ENCODE results near the gene SLC24A4.

SLC24A4 gene

GRCh38 chr14:92447416-92448197, 124.6 kb downstream of the SLC24A4 start:
- in situ Hi-C loops (cut with MboI; ENCODE audit: low pct_unique_long_range_greater_than_20kb, low sequenced_read_pairs), result no loop called here
- DNase-seq, result no peak

- DNase-seq, result no peak
- in situ Hi-C loops (cut with MboI; ENCODE audit: low pct_unique_long_range_greater_than_20kb, low sequenced_read_pairs), result no loop called here
Measured at GRCh38 chr14:92448786-92449185, 125.8 kb downstream of the SLC24A4 start.

GRCh38 chr14:92449404-92450181, 126.6 kb downstream of the SLC24A4 start:
- in situ Hi-C loops (cut with MboI; ENCODE audit: low pct_unique_long_range_greater_than_20kb, low sequenced_read_pairs), result no loop called here
- DNase-seq, result no peak

GRCh38 chr14:92450351-92451070, 127.5 kb downstream of the SLC24A4 start:
- DNase-seq, result no peak
- in situ Hi-C loops (cut with MboI; ENCODE audit: low pct_unique_long_range_greater_than_20kb, low sequenced_read_pairs), result no loop called here

- no peak for DNase-seq
- in situ Hi-C loops (cut with MboI; ENCODE audit: low pct_unique_long_range_greater_than_20kb, low sequenced_read_pairs), result no loop called here
Measured at GRCh38 chr14:92451245-92451644, 128.3 kb downstream of the SLC24A4 start.

- in situ Hi-C loops (cut with MboI; ENCODE audit: low pct_unique_long_range_greater_than_20kb, low sequenced_read_pairs), result no loop called here
- DNase-seq, result no peak
Measured at GRCh38 chr14:92451755-92452154, 128.8 kb downstream of the SLC24A4 start.

- no peak for DNase-seq
Measured at GRCh38 chr14:92452471-92452870, 129.5 kb downstream of the SLC24A4 start.

GRCh38 chr14:92453691-92454090, 130.7 kb downstream of the SLC24A4 start:
- in situ Hi-C loops (cut with MboI; ENCODE audit: low pct_unique_long_range_greater_than_20kb, low sequenced_read_pairs), result no loop called here
- DNase-seq, result no peak

More at GRCh38 chr14:92452471-92452870, 129.5 kb downstream of the SLC24A4 start:
- in situ Hi-C loops (cut with MboI; ENCODE audit: low pct_unique_long_range_greater_than_20kb, low sequenced_read_pairs), result no loop called here

- in situ Hi-C loops (cut with MboI; ENCODE audit: low pct_unique_long_range_greater_than_20kb, low sequenced_read_pairs), result no loop called here
- no peak for DNase-seq
Measured at GRCh38 chr14:92455231-92455630, 132.3 kb downstream of the SLC24A4 start.

- in situ Hi-C loops (cut with MboI; ENCODE audit: low pct_unique_long_range_greater_than_20kb, low sequenced_read_pairs), result no loop called here
- peak; percentile 70 for DNase-seq
Measured at GRCh38 chr14:92456215-92457015, 133.4 kb downstream of the SLC24A4 start.

GRCh38 chr14:92457016-92457565, 134.1 kb downstream of the SLC24A4 start:
- no peak for DNase-seq
- in situ Hi-C loops (cut with MboI; ENCODE audit: low pct_unique_long_range_greater_than_20kb, low sequenced_read_pairs), result no loop called here

GRCh38 chr14:92458136-92459029, 135.4 kb downstream of the SLC24A4 start:
- in situ Hi-C loops (cut with MboI; ENCODE audit: low pct_unique_long_range_greater_than_20kb, low sequenced_read_pairs), result no loop called here
- no peak for DNase-seq

- no peak for DNase-seq
- in situ Hi-C loops (cut with MboI; ENCODE audit: low pct_unique_long_range_greater_than_20kb, low sequenced_read_pairs), result no loop called here
Measured at GRCh38 chr14:92459030-92459949, 136.3 kb downstream of the SLC24A4 start.

- DNase-seq, result no peak
- in situ Hi-C loops (cut with MboI; ENCODE audit: low pct_unique_long_range_greater_than_20kb, low sequenced_read_pairs), result no loop called here
Measured at GRCh38 chr14:92459950-92460421, 137.0 kb downstream of the SLC24A4 start.

GRCh38 chr14:92460541-92460915, 137.6 kb downstream of the SLC24A4 start:
- in situ Hi-C loops (cut with MboI; ENCODE audit: low pct_unique_long_range_greater_than_20kb, low sequenced_read_pairs), result no loop called here
- DNase-seq, result no peak

GRCh38 chr14:92460916-92461579, 138.1 kb downstream of the SLC24A4 start:
- in situ Hi-C loops (cut with MboI; ENCODE audit: low pct_unique_long_range_greater_than_20kb, low sequenced_read_pairs), result no loop called here
- peak; percentile 27 for DNase-seq

Data from KBM-7 (cell line).